KMS-11 (cell line): ENCODE data around the gene OAT.
"Not testable (repeated sequence)": the region's sequence is repeated elsewhere in the genome, so short reads cannot be mapped to it uniquely, and the experiment has no call there.

ENCODE experiments used
- H2AFZ ChIP-seq: fragments of 200-600 bp; sonication (generic); 2 replicates; pipeline ENCODE4 v1.6.1; 2016; ENCODE audit warnings: antibody characterized with exemption, mixed run types, low read depth
- H3K27ac ChIP-seq: fragments of 200-600 bp; sonication (generic); 2 replicates; pipeline ENCODE4 v1.6.1; 2016; ENCODE audit warnings: mild to moderate bottlenecking, mixed run types
- H3K27me3 ChIP-seq: fragments of 200-600 bp; sonication (generic); 2 replicates; pipeline ENCODE4 v1.6.1; 2017; ENCODE audit warnings: mild to moderate bottlenecking, low read depth, mixed run types, moderate library complexity; ENCODE audit not compliant: insufficient read depth
- H3K36me3 ChIP-seq: fragments of 200-600 bp; sonication (generic); 2 replicates; pipeline ENCODE4 v1.6.1; 2017; ENCODE audit warnings: mild to moderate bottlenecking, mixed run types; ENCODE audit not compliant: insufficient read depth
- H3K4me1 ChIP-seq: fragments of 200-600 bp; sonication (generic); 2 replicates; pipeline ENCODE4 v1.6.1; 2016; ENCODE audit warnings: mild to moderate bottlenecking, low read depth, mixed run types; ENCODE audit not compliant: poor library complexity, severe bottlenecking
- H3K4me2 ChIP-seq: fragments of 200-600 bp; sonication (generic); 2 replicates; pipeline ENCODE4 v1.7.0; 2016; ENCODE audit warnings: mild to moderate bottlenecking, mixed run types
- H3K4me3 ChIP-seq: fragments of 200-600 bp; sonication (generic); IDR thresholded peaks from 2 replicates; pipeline ENCODE4 v1.6.1; 2017; ENCODE audit warnings: low read depth, low read length, mixed read lengths; ENCODE audit not compliant: insufficient read depth
- H3K79me2 ChIP-seq: fragments of 200-600 bp; sonication (generic); 2 replicates; pipeline ENCODE4 v1.6.1; 2016; ENCODE audit warnings: low read depth, mixed run types; ENCODE audit not compliant: insufficient read depth
- H3K9ac ChIP-seq: fragments of 200-600 bp; sonication (generic); 2 replicates; pipeline ENCODE4 v1.6.1; 2016; ENCODE audit warnings: mild to moderate bottlenecking, mixed run types
- H4K20me1 ChIP-seq: fragments of 200-600 bp; sonication (generic); 2 replicates; pipeline ENCODE4 v1.6.1; 2016; ENCODE audit warnings: mild to moderate bottlenecking, mixed run types; ENCODE audit not compliant: insufficient read depth
- CTCF ChIP-seq: fragments of 200-600 bp; sonication (generic); conservative IDR thresholded peaks from 2 replicates; pipeline ENCODE4 v1.6.1; 2017; ENCODE audit warnings: low read depth, mild to moderate bottlenecking, antibody characterized with exemption, low read length, moderate library complexity, mixed read lengths

OAT gene

DNA sequence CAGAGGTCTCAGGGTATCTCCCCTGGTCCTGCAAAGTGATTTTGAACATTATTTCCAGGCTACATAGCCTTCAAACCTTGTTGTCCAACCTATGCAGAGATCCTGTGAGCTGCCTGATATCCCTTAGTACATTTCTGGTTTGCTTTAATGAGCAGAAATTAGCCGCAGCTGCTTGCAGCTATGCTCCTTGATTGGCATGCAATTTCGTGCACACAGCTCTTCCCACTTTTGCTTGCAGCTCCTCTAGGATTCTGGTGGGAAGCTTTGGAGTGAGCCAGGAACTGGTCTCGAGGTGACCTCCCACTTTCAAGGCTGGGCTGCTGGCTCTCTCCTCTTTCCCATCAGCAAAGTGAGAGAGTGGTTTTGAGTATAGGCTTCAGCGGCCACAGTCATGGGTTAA, 45.8 kb downstream of the OAT start:
- Histone ChIP-seq H3K36me3 (no peaks in the 10 kb centered on the region), H3K27me3 (no peaks in the 10 kb centered on the region), H3K4me3 (no peak overlapping the region), H3K27ac (no peak overlapping the region), H4K20me1 (no peaks in the 10 kb centered on the region), H3K79me2 (no peaks in the 10 kb centered on the region), H2AFZ (no peak overlapping the region), H3K4me2 (no peak overlapping the region), H3K9ac (no peak overlapping the region), H3K4me1 (no peaks in the 10 kb centered on the region)
- TF ChIP-seq CTCF, result no peak

GRCh38 chr10:124370426-124370825, 48.3 kb downstream of the OAT start:
- Histone ChIP-seq H3K9ac (no peak overlapping the region), H4K20me1 (no peaks in the 10 kb centered on the region), H3K27ac (no peak overlapping the region), H3K79me2 (no peaks in the 10 kb centered on the region), H3K4me1 (no peaks in the 10 kb centered on the region), H3K4me3 (no peak overlapping the region), H3K4me2 (no peak overlapping the region), H3K36me3 (no peaks in the 10 kb centered on the region), H2AFZ (no peak overlapping the region), H3K27me3 (no peaks in the 10 kb centered on the region)
- no peak for TF ChIP-seq CTCF

DNA sequence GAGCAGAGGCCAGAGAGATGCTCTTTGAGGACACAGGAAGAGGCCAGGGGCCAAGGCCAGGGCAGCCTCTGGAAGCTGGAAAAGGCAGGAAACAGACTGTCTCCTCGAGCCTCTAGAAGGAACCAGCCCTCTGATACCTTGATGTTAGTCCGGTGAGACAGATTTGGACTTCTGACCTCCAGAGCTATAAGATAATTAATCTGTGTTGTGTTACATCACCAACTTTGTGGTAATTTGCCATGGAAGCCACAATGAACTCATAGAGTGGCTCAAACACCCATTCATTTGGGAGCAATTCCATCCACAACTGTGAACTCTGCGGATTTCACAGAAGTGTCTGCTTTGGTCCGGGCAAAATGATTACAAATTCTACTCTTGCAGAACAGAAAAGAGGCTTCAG, 48.7 kb downstream of the OAT start:
- Histone ChIP-seq H3K27ac (no peak overlapping the region), H3K9ac (no peak overlapping the region)
- no peak for TF ChIP-seq CTCF

DNA sequence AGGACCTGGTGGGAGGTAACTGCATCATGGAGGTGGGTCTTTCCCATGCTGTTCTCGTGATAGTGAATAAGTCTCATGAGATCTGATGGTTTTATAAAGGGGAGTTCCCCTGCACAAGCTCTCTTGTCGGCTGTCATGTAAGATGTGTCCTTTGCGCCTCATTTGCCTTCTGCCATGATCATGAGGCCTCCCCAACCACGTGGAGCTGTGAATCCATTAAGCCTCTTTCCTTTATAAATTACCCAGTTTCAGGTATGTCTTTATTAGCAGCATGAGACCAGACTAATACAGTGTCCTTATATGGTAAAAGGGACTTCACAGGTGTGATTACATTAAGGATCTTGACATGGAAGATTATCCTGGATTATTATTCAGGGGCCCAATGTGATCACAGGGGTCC, 49.2 kb downstream of the OAT start:
- H3K27me3 ChIP-seq, H3K4me3 ChIP-seq, H2AFZ ChIP-seq, H3K4me2 ChIP-seq, H3K36me3 ChIP-seq, H3K79me2 ChIP-seq, H3K4me1 ChIP-seq, H4K20me1 ChIP-seq, H3K27ac ChIP-seq, H3K9ac ChIP-seq: not testable (repeated sequence)

More for the DNA sequence above, 48.7 kb downstream of the OAT start:
- no peaks in the 10 kb centered on the region for H3K4me1 ChIP-seq
- H3K4me2 ChIP-seq, result no peak overlapping the region
- no peak overlapping the region for H2AFZ ChIP-seq
- H3K36me3 ChIP-seq, result no peaks in the 10 kb centered on the region
- H3K4me3 ChIP-seq, result no peak overlapping the region
- H3K27me3 ChIP-seq, result no peaks in the 10 kb centered on the region
- H3K79me2 ChIP-seq, result no peaks in the 10 kb centered on the region
- H4K20me1 ChIP-seq, result no peaks in the 10 kb centered on the region

DNA sequence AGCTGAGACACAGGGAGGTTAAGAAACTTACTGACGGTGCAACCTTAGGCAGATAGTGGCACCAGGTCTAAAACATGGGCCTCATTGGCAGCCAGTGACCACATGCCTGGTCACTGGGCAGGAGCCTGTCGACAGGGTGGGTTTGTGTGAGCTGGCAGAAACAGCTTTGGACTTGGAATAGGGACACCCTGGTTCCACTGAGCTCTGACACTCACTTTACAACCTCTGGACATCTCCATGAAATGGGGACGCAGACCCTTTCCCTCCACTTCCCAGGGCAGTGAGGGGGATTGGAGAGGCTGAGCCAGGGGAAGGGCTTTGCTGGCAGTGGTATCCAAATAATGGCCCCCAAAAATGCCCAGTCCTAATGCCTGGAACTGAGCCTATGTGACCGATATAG, 49.7 kb downstream of the OAT start:
- TF ChIP-seq CTCF, result no peak
- Histone ChIP-seq H4K20me1 (no peaks in the 10 kb centered on the region), H3K9ac (no peak overlapping the region), H3K27ac (no peak overlapping the region), H2AFZ (no peak overlapping the region), H3K4me3 (no peak overlapping the region), H3K79me2 (no peaks in the 10 kb centered on the region), H3K36me3 (no peaks in the 10 kb centered on the region), H3K4me2 (no peak overlapping the region), H3K4me1 (no peaks in the 10 kb centered on the region), H3K27me3 (no peaks in the 10 kb centered on the region)
